G401.6 (cell line): ENCODE results near the gene GTPBP6.
"Not testable (repeated sequence)": the region's sequence is repeated elsewhere in the genome, so short reads cannot be mapped to it uniquely, and the experiment has no call there.

Experiments
- FAIRE-seq: peaks from 2 replicates; lab custom pipeline; 2012; peaks lifted over from hg19 to GRCh38; lab: Jason Lieb, UNC

GTPBP6 gene

DNA sequence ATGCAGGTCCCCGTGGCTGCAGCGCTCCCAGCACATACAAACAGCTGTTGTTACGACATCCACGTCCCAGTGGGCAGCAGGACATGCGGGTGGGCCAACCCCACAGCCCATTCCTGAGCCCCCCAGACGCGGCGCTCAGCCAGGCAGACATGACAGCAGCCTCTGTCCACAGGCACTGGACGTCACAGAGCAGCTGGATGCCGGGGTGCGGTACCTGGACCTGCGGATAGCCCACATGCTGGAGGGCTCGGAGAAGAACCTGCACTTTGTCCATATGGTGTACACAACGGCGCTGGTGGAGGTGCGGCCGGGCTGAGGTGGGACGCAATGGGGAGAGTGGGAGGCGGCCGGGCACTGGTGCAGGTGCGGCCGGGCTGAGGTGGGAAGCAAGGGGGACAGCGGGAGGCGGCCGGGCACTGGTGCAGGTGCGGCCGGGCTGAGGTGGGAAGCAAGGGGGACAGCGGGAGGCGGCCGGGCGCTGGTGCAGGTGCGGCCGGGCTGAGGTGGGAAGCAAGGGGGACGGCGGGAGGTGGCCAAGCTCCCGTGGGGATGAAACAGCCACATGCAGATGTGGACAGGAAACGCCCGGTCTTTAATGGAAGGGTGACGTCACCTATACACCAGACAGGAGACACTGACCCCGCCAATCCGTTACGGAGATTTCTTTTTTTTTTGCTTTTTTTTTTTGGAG is 28.0 kb downstream of the GTPBP6 start:
- FAIRE-seq, result no peak

- no peak for FAIRE-seq
Observed at GRCh38 chrX:288561-288991, 30.0 kb downstream of the GTPBP6 start.

- FAIRE-seq, result no peak
Observed at GRCh38 chrX:287670-288069, 30.9 kb downstream of the GTPBP6 start.

DNA sequence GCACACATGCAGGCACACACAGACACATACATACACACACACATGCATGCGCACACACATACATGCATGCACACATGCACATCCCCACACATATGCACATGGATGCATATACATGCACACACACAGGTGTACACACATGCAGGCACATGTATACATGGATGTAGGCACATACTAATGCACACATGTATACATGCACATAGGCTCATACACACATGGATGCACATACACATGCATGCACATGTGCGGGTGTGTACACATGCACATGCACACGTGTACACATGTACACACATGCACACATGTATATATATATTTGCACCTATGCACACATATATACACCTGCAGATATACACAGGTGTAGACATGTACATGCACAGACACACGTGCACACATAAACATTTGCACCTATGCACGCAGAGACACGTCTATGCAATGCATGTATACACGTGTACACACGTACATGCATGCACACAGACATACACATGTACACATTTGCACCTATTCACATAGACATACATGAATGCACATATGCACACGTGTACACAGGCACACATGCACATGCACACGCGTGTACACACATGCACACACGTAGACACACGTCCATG is 33.4 kb downstream of the GTPBP6 start:
- no peak for FAIRE-seq

DNA sequence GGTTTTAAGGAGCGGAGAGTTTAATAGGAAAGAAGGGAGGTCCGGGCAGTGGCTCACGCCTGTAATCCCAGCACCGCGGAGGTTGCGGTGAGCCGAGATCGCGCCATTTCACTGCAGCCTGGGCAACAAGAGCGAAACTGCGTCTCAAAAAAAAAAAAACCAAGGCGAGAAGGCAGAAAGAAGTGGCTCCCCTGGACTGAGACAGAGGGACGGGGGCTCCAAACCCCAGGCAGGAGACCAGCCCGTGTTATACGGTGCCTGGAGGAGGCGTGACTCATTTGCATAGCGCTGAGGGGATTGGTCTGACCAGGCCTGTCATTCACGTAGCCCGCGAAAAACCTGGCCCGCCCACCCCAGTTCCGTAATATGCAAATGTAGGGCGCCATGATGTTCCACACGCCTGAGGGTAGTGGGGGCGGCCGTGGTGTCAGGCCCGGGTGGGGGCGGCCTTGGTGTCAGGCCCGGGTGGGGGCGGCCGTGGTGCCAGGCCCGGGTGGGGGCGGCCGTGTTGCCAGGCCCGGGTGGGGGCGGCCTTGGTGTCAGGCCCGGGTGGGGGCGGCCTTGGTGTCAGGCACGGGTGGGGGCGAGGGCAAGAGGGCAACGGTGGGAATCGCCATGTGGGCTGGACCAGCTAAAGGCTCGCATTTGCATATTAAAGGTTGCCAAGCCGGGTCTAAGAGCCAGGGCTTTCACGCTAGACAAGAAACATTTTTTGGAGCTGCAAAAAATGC is 35.3 kb downstream of the GTPBP6 start:
- FAIRE-seq, result no peak

GRCh38 chrX:282000-282681 is 36.5 kb downstream of the GTPBP6 start:
- not testable (repeated sequence) for FAIRE-seq

DNA sequence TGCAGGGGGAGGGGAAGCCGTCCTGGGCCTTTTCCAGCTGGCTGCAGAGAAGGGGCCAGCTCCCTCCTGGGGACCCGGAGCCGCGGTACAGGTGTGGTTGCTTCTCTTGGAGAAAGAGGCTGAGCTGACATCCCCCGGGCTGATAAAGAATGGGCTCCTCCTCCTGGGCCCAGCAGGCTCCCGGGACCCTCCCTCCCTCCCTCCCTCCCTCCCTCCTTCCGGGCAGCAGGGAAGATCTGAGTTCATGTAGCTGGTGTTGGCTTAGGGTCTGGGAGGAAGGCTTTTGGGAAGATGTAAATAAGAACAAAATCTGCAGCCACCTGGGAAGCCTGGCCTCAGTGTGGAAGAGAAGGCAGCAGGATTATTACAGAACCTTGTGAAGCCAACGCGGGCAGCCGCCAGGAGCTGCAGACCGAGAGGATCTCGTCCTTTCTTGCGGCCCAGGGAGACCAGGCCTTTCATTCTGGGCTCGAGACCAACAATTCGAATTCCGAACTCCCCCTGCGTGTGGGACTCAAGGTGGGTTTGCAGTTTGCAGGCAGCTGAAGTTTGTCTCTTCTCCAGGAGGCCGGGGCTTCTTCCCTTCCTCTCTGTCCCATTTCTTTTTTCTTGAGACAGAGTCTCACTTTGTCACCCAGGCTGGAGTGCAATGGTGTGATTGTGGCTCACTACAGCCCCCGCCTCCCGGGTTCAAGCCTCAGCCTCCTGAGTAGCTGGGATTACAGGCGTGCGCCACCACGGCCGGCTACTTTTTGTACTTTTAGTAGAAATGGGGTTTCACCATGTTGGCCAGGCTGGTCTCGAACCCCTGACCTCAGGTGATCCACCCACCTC is 37.2 kb downstream of the GTPBP6 start, which contains the start of gene PLCXD1:
PLCXD1 (plus strand) TSS at position 216 of the 834 bp plus-strand sequence. CDS start 2,807 bp downstream, outside the sequence.
- no peak for FAIRE-seq

GRCh38 chrX:280722-281121 is 37.9 kb downstream of the GTPBP6 start:
- not testable (repeated sequence) for FAIRE-seq

DNA sequence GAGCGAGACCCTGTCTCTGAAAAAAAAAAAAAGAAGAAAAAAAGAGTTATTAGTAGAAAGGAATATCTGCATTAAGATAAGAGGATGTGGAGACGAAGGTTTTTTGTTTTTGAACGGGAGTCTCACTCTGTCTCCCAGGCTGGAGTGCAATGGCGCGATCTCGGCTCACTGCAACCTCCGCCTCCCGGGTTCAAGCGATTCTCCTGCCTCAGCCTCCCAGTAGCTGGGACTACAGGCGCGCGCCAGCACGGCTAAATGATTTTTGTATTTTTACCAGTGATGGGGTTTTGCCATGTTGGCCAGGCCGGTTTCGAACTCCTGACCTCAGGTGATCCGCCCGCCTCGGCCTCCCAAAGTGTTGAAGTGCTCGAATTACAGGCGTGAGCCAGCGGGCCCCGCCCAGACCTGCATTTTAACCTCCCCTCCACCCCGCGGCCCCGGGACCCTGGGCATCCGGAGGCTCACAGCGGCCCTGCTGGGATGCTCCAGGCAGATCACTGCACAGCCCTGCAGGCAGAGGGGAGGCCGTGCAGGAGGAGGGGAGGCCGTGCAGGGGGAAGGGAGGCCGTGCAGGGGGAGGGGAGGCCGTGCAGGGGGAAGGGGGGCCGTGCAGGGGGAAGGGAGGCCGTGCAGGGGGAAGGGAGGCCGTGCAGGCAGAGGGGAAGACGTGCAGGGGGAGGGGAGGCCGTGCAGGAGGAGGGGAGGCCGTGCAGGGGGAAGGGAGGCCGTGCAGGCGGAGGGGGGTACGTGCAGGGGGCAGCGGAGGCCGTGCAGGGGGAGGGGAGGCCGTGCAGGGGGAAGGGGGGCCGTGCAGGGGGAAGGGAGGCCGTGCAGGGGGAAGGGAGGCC is 38.6 kb downstream of the GTPBP6 start:
- not testable (repeated sequence) for FAIRE-seq

DNA sequence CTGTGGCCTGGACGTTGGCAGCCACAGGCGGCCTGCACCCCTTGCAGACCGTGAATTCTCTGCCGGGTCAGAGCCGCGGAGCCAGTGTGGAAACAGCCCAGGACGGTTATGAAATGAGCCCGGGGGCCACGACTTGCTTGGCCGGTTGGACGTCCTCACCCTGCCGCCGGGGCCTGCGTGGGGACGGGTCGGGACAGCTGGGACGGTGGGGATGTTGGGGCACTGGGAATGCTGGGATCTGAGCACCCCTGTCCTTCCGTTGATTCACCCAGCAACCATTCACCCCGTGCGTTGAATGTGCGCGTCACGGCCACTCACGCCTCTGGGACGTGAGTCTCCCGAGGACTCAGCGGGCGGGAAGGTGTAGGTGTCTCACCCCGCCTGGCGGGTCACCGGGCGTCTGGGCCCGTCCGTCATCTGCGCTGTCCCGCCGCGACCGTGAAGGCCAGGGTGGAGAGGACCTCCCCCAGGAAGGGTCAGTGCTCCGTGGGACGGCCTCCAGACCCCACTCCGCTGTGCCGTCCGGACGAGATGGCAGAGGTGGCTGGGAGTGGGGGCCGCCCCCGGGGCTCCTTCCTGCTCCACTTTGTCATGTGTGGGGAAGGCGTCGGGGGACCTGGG is 41.9 kb downstream of the GTPBP6 start:
- FAIRE-seq, result no peak

- no peak for FAIRE-seq
Observed at GRCh38 chrX:275967-276580, 42.5 kb downstream of the GTPBP6 start.

GRCh38 chrX:275476-275966 is 43.1 kb downstream of the GTPBP6 start:
- FAIRE-seq, result no peak

DNA sequence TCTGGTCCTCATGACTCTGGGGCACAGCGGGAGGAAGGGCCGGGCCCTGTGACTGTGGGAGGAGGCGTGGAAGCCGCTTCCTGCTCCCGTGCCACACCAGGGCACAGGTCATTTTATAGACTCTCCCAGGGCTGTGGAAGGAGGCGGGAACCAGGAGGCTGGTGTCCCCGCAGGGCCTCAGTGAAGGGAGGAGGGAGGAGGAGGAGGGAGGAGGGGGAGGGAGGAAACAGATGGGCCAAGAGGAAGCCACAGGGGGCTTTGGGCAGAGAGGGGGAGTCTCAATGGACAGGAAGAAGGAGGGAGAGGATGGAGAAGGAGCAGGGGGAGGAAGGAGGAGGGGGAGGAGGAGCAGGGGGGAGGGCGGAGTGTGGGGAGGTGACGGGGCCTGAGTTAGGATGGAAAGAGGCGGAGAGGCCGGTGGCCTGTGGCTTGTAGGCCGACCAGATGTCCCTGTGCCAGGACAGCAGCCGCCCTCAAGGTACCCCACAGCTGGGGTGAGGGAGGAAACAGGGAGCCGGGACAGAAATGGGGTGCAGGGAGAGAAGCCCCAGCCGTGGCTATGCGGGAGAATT is 43.6 kb downstream of the GTPBP6 start:
- no peak for FAIRE-seq

DNA sequence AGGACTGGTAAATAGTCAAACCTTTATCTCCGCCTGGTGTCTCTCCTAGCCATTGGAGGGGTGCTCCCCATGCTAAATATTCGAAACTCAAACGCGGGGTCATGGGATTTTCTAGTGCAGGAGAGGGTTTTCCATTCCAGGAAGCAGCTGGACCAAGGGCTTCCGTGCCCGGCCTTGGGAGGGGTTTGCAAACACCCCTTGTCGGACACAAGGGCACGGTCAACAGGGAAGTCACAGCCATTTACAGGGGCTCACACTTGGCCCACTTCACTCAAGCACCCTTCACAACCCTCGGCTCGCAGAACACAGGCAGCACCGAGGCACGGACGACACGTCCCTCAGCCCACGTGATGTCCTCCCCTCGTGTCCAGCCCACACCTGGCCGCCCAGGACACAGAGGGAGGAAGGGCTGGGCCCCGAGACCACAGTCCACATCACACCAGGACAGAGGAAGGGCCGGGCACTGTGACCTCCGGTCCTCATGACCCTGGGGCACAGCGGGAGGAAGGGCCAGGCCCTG is 47.7 kb downstream of the GTPBP6 start:
- no peak for FAIRE-seq

- no peak for FAIRE-seq
Observed at GRCh38 chrX:267771-268261, 50.8 kb downstream of the GTPBP6 start.

DNA sequence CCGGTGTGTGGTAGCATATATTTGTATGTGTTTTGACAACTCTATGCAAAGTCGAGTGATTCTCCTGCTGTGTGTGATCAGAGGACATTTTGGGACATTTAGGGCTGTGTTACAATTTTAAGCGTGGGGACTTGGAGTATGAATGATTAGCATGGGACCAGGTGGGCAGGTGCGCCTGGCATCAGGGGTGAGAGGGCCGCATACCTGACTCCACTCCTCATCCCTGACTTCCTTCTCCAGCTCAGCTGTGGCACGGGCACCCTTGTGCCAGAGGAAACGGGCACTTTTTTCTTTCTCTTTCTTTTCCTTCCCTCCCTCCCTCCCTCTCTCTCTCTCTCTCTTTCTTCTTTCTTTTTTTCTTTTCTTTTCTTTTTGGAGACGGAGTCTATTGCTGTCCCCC is 53.1 kb downstream of the GTPBP6 start:
- FAIRE-seq, result no peak

GRCh38 chrX:264634-265455 is 53.8 kb downstream of the GTPBP6 start:
- no peak for FAIRE-seq

GRCh38 chrX:264006-264405 is 54.6 kb downstream of the GTPBP6 start:
- not testable (repeated sequence) for FAIRE-seq
